GM12878 (cell line): ENCODE results near the gene LSM10. TPM values are rescaled to one million over a fixed set of nuclear protein-coding genes. Genes with fewer than 3 reads are reported as not detected.

ENCODE experiments used
- BMI1 ChIP-seq: fragments of 450-650 bp; IDR thresholded peaks from 2 replicates; pipeline ENCODE4 v1.6.1; 2016; ENCODE audit warnings: mild to moderate bottlenecking, moderate library complexity, borderline replicate concordance
- BRCA1 ChIP-seq: IDR thresholded peaks from 2 replicates; pipeline ENCODE4 v1.6.1; 2011; ENCODE audit warnings: low read depth, low read length, improper control_type of control experiment
- CHD1 ChIP-seq: IDR thresholded peaks from 2 replicates; pipeline ENCODE4 v1.6.1; 2012; ENCODE audit warnings: low read depth, low read length, improper control_type of control experiment
- CREM ChIP-seq: IDR thresholded peaks from 2 replicates; pipeline ENCODE4 v1.6.1; 2014; ENCODE audit warnings: antibody characterized with exemption, low read depth
- EGR1 ChIP-seq, 2 experiments: IDR thresholded peaks; 1 replicate in 1 of 2; 2 replicates in 1 of 2; pipeline ENCODE4 v1.6.1; 2011 to 2012; ENCODE audit warnings: low read depth in 2 of 2, low read length in 2 of 2, borderline replicate concordance in 1 of 2, mild to moderate bottlenecking in 1 of 2, moderate library complexity in 1 of 2
- EP300 ChIP-seq, 2 experiments: fragments of 150-350 bp in 1 of 2; IDR thresholded peaks; 2 replicates each; pipeline ENCODE4 v1.6.1; 2011 to 2012; ENCODE audit warnings: low read depth in 2 of 2, low read length in 2 of 2, borderline replicate concordance in 1 of 2, improper control_type of control experiment in 1 of 2, inconsistent platforms in 1 of 2; ENCODE audit not compliant: control insufficient read depth in 1 of 2
- HDGF ChIP-seq: fragments of 450-650 bp; IDR thresholded peaks from 2 replicates; pipeline ENCODE4 v1.6.1; 2016; ENCODE audit warnings: antibody characterized with exemption
- MAX ChIP-seq: IDR thresholded peaks from 2 replicates; pipeline ENCODE4 v1.6.1; 2012; ENCODE audit warnings: low read depth, low read length, improper control_type of control experiment
- MEF2A ChIP-seq: IDR thresholded peaks from 2 replicates; pipeline ENCODE4 v1.6.1; 2011; ENCODE audit warnings: low read depth, mild to moderate bottlenecking, low read length, moderate library complexity; ENCODE audit not compliant: insufficient read depth
- MYC ChIP-seq: IDR thresholded peaks from 2 replicates; pipeline ENCODE4 v1.6.1; 2011; ENCODE audit warnings: mild to moderate bottlenecking, low read length, moderate library complexity, inconsistent platforms; ENCODE audit not compliant: insufficient read depth, insufficient replicate concordance, insufficient read length, severe bottlenecking
- NR2C2 ChIP-seq: IDR thresholded peaks from 2 replicates; pipeline ENCODE4 v1.6.1; 2011; ENCODE audit warnings: borderline replicate concordance, low read depth; ENCODE audit not compliant: control insufficient read depth, insufficient read length
- RAD21 ChIP-seq: IDR thresholded peaks from 2 replicates; pipeline ENCODE4 v1.6.1; 2011; ENCODE audit warnings: mild to moderate bottlenecking, low read depth, low read length, moderate library complexity; ENCODE audit not compliant: insufficient read depth
- RAD51 ChIP-seq: fragments of 450-650 bp; IDR thresholded peaks from 2 replicates; pipeline ENCODE4 v1.6.1; 2016; ENCODE audit warnings: moderate library complexity, mild to moderate bottlenecking, inconsistent platforms
- REST ChIP-seq: IDR thresholded peaks from 2 replicates; pipeline ENCODE4 v1.6.1; 2012; ENCODE audit warnings: mild to moderate bottlenecking, low read depth, low read length
- SREBF1 ChIP-seq: IDR thresholded peaks from 2 replicates; pipeline ENCODE4 v1.6.1; 2012; ENCODE audit warnings: mild to moderate bottlenecking, low read length
- SRF ChIP-seq, 2 experiments: IDR thresholded peaks; 2 replicates each; pipeline ENCODE4 v1.6.1; 2011; ENCODE audit warnings: low read depth in 2 of 2, low read length in 2 of 2, mild to moderate bottlenecking in 1 of 2, moderate library complexity in 1 of 2
- SUZ12 ChIP-seq: fragments of 200-600 bp; sonication (generic); IDR thresholded peaks from one replicate; pipeline ENCODE4 v1.6.1; 2018; ENCODE audit warnings: antibody characterized with exemption, mild to moderate bottlenecking; ENCODE audit not compliant: unreplicated experiment
- TAF1 ChIP-seq: IDR thresholded peaks from 2 replicates; pipeline ENCODE4 v1.6.1; 2011; ENCODE audit warnings: mild to moderate bottlenecking, low read depth, low read length, borderline replicate concordance
- USF2 ChIP-seq: IDR thresholded peaks from 2 replicates; pipeline ENCODE4 v1.6.1; 2011; ENCODE audit warnings: low read depth, low read length, improper control_type of control experiment, borderline replicate concordance
- ZBTB40 ChIP-seq: fragments of 450-650 bp; IDR thresholded peaks from 2 replicates; pipeline ENCODE4 v1.6.1; 2016; ENCODE audit warnings: mild to moderate bottlenecking, moderate library complexity, borderline replicate concordance
- polyA plus RNA-seq, 11 experiments: library from polyadenylated mRNA; depleted of rRNA in 4 of 11; unstranded in 6 of 11; stranded (reverse) in 5 of 11; fragments of >200 nt; fragmentation: Nextera tagmentation in 4 of 11; fragmentation: Illumina TruSeq in 1 of 11; extraction: Ambion mirVana in 4 of 11; extraction: Trizol in 1 of 11; gene quantifications; 1 replicate in 1 of 11; 2 replicates in 10 of 11; pipeline versions ENCODE4 v1.2.1 to v1.2.3, GENCODE V29; 2011 to 2016; ENCODE audit warnings: inconsistent platforms in 2 of 11, missing spikeins in 2 of 11, low read depth in 1 of 11
- total RNA-seq, 4 experiments: library from RNA; depleted of rRNA in 3 of 4; stranded (reverse); fragments of >200 nt in 3 of 4; fragmentation: Illumina TruSeq in 1 of 4; extraction: Trizol in 1 of 4; gene quantifications; 2 replicates each; pipeline versions ENCODE4 v1.2.1 to v1.2.3, GENCODE V29; 2013 to 2021

LSM10 gene
- total and polyA plus RNA-seq, 10 of the 15 experiments (the other 5 are each of a cell fraction or from before 2014, with no cell fraction given), result 13.1 to 103 (median 57.5) TPM

GRCh38 chr1:36397378-36398230 lies at the start of gene LSM10 (continued):
- TF ChIP-seq TAF1 (peak; percentile 81; the same call in 1 of the 2 replicates), EP300 (IDR thresholded peaks at IDR 0.05; ENCODE audit: borderline replicate concordance in 1 of 2, control insufficient read depth in 1 of 2, low read depth in 2 of 2, low read length in 2 of 2) (no peak), MYC (no peak), ZBTB40 (peak; percentile 60; the same call in 1 of the 2 replicates), MEF2A (no peak), CHD1 (no peak), SREBF1 (no peak), RAD51 (peak; percentile 64), HDGF (no peak), NR2C2 (no peak), USF2 (no peak; the same call in 1 of the 2 replicates), SRF (IDR thresholded peaks at IDR 0.05; ENCODE audit: low read depth in 2 of 2, low read length in 2 of 2) (0 out of 4 replicates have a peak, but pooled peaks of 1 of the 2 experiments have one; percentile 11), EGR1 (IDR thresholded peaks at IDR 0.05; ENCODE audit: borderline replicate concordance in 1 of 2, low read depth in 2 of 2, low read length in 2 of 2) (peak in 1 of 2 experiments; percentile 51; a peak in 1 of 3 replicates), BRCA1 (no peak), MAX (no peak), RAD21 (no peak), SUZ12 (no peak), REST (no peak), BMI1 (no peak), CREM (peak; percentile 92)
